GM23338 (cell line): ENCODE results near the gene GRHL3.

Experiments
- CREB1 ChIP-seq: fragments of 250-450 bp; sonication (Bioruptor Pico); IDR thresholded peaks from 2 replicates; pipeline ENCODE4 v1.5.0; 2020; ENCODE audit warnings: low read depth, mild to moderate bottlenecking, moderate library complexity
- POLR2AphosphoS5 ChIP-seq: IDR thresholded peaks from 2 replicates; pipeline ENCODE4 v1.6.1; 2016; ENCODE audit warnings: antibody characterized with exemption, low read depth
- ZNF331 ChIP-seq: fragments of 250-450 bp; sonication (Bioruptor Pico); IDR thresholded peaks from 2 replicates; pipeline ENCODE4 v1.5.0; 2020; ENCODE audit warnings: low read depth, mild to moderate bottlenecking, moderate library complexity
- TF ChIP-seq, protein P1 (sequence below), 2 experiments: fragments of 200-600 bp in 1 of 2; sonication (generic) in 1 of 2; conservative IDR thresholded peaks; 2 replicates each; pipeline versions ENCODE4 v1.5.1 to v1.6.1; 2016 to 2017; ENCODE audit warnings: antibody characterized with exemption in 2 of 2, low read depth in 2 of 2, mild to moderate bottlenecking in 2 of 2, moderate library complexity in 1 of 2
- TF ChIP-seq, protein P2 (sequence below): IDR thresholded peaks from one replicate; pipeline ENCODE4 v1.6.1; 2018; ENCODE audit warnings: antibody characterized with exemption; ENCODE audit not compliant: unreplicated experiment
- TF ChIP-seq, protein P3 (sequence below): IDR thresholded peaks from 2 replicates; pipeline ENCODE4 v1.6.1; 2016; ENCODE audit warnings: antibody characterized with exemption

DNA sequence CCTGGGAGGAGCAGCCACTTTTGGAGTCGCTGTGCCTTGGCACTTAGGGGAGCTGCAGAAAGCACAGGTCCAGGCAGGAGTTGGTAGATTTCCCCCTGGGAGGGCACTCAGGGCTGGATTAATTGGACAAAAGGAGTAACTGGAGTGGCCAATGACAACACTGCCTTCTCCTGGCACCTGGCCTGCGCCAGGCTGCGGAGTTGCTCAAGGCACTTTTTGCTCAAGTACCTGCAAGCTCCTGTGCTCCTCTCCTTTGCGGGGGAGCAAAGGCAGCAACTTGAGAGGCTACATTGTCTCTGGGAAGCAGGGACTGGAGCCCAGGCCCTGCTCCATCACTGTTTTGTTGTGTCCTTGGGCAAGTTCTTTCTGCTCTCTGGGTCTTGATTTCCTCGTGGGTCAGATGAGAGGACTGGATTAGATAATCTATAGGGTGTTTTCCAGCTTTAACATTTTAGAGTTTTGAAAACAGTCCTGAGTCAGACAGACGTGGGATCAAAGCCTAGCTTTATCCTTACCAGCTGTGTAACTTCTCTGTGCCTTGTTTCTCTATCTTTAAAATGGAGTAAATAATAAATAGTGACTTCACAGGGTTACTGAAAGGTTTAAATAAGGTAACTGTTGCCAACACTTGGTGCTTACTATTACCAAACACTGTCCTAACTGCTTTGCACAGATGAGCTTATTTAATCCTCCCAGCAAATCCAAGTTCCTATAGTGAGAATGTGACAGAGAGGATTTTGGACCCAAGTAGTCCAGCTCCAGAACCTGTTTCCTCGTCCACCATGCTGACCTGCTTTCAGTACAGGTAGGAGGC lies 18.0 kb upstream of the GRHL3 start:
- TF ChIP-seq, protein P1, sequence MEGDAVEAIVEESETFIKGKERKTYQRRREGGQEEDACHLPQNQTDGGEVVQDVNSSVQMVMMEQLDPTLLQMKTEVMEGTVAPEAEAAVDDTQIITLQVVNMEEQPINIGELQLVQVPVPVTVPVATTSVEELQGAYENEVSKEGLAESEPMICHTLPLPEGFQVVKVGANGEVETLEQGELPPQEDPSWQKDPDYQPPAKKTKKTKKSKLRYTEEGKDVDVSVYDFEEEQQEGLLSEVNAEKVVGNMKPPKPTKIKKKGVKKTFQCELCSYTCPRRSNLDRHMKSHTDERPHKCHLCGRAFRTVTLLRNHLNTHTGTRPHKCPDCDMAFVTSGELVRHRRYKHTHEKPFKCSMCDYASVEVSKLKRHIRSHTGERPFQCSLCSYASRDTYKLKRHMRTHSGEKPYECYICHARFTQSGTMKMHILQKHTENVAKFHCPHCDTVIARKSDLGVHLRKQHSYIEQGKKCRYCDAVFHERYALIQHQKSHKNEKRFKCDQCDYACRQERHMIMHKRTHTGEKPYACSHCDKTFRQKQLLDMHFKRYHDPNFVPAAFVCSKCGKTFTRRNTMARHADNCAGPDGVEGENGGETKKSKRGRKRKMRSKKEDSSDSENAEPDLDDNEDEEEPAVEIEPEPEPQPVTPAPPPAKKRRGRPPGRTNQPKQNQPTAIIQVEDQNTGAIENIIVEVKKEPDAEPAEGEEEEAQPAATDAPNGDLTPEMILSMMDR (conservative IDR thresholded peaks at IDR 0.05; ENCODE audit: low read depth in 2 of 2), result no peak
- no peak for TF ChIP-seq CREB1 (CRISPR knock-in tag)
- TF ChIP-seq, protein P2, sequence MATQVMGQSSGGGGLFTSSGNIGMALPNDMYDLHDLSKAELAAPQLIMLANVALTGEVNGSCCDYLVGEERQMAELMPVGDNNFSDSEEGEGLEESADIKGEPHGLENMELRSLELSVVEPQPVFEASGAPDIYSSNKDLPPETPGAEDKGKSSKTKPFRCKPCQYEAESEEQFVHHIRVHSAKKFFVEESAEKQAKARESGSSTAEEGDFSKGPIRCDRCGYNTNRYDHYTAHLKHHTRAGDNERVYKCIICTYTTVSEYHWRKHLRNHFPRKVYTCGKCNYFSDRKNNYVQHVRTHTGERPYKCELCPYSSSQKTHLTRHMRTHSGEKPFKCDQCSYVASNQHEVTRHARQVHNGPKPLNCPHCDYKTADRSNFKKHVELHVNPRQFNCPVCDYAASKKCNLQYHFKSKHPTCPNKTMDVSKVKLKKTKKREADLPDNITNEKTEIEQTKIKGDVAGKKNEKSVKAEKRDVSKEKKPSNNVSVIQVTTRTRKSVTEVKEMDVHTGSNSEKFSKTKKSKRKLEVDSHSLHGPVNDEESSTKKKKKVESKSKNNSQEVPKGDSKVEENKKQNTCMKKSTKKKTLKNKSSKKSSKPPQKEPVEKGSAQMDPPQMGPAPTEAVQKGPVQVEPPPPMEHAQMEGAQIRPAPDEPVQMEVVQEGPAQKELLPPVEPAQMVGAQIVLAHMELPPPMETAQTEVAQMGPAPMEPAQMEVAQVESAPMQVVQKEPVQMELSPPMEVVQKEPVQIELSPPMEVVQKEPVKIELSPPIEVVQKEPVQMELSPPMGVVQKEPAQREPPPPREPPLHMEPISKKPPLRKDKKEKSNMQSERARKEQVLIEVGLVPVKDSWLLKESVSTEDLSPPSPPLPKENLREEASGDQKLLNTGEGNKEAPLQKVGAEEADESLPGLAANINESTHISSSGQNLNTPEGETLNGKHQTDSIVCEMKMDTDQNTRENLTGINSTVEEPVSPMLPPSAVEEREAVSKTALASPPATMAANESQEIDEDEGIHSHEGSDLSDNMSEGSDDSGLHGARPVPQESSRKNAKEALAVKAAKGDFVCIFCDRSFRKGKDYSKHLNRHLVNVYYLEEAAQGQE, result no peak
- TF ChIP-seq POLR2AphosphoS5, result no peak
- TF ChIP-seq ZNF331 (CRISPR knock-in tag), result no peak
- TF ChIP-seq, protein P3, sequence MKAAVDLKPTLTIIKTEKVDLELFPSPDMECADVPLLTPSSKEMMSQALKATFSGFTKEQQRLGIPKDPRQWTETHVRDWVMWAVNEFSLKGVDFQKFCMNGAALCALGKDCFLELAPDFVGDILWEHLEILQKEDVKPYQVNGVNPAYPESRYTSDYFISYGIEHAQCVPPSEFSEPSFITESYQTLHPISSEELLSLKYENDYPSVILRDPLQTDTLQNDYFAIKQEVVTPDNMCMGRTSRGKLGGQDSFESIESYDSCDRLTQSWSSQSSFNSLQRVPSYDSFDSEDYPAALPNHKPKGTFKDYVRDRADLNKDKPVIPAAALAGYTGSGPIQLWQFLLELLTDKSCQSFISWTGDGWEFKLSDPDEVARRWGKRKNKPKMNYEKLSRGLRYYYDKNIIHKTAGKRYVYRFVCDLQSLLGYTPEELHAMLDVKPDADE, result no peak
